Lung (tissue), 12 donors: ENCODE measurements around the gene GPR162. TPM values are rescaled to one million over a fixed set of nuclear protein-coding genes. Genes with fewer than 3 reads are reported as not detected.

Experiments
- ATAC-seq: fragments of 200-7000 bp; cut with Tn5 transposase; one replicate; pipeline ENCODE4 v1.9.1; 2020; ENCODE audit warnings: moderate number of reproducible peaks; ENCODE audit not compliant: insufficient read depth, low FRiP score
- DNase-seq, 3 donors: peaks; one replicate each; pipeline ENCODE4 v3.0.0-alpha.2; 2013 to 2017
- H3K27ac ChIP-seq, 2 donors: one replicate each; pipeline ENCODE4 v1.5.1; 2013; ENCODE audit warnings: mild to moderate bottlenecking in 2 of 2, moderate library complexity in 2 of 2, control low read depth in 1 of 2, inconsistent platforms in 1 of 2, low read depth in 1 of 2, low read length in 1 of 2
- H3K27me3 ChIP-seq, 3 donors: one replicate each; pipeline ENCODE4 v1.5.1; 2013; ENCODE audit warnings: low read length in 2 of 3; ENCODE audit not compliant: control insufficient read depth in 3 of 3, insufficient read depth in 3 of 3
- H3K36me3 ChIP-seq, 4 donors: one replicate each; pipeline ENCODE4 v1.5.1; 2013; ENCODE audit warnings: low read length in 4 of 4, mild to moderate bottlenecking in 1 of 4, moderate library complexity in 1 of 4; ENCODE audit not compliant: control insufficient read depth in 4 of 4, insufficient read depth in 4 of 4
- H3K4me1 ChIP-seq, 5 donors: one replicate each; pipeline ENCODE4 v1.5.1; 2013; ENCODE audit warnings: low read length in 5 of 5, mild to moderate bottlenecking in 2 of 5, moderate library complexity in 1 of 5; ENCODE audit not compliant: control insufficient read depth in 5 of 5, insufficient read depth in 5 of 5
- H3K4me3 ChIP-seq: one replicate; pipeline ENCODE4 v1.5.1; 2013; ENCODE audit warnings: mild to moderate bottlenecking, control low read depth, moderate library complexity
- H3K9ac ChIP-seq, 2 donors: one replicate each; pipeline ENCODE4 v1.5.1; 2013; ENCODE audit warnings: low read length in 2 of 2, control low read depth in 1 of 2; ENCODE audit not compliant: insufficient read depth in 1 of 2
- H3K9me3 ChIP-seq, 4 donors: one replicate each; pipeline ENCODE4 v1.5.1; 2013; ENCODE audit warnings: low read length in 3 of 4, mild to moderate bottlenecking in 1 of 4, moderate library complexity in 1 of 4; ENCODE audit not compliant: control insufficient read depth in 4 of 4, insufficient read depth in 3 of 4
- WGBS, 2 donors: extraction: QIAGEN DNeasy Blood & Tissue Kit; methylation state at CpG; one replicate each; pipeline ENCODE4 v1.1.7; 2013; 5-methylcytosine and 5-hydroxymethylcytosine counted together
- polyA plus RNA-seq, 2 donors: library from polyadenylated mRNA; stranded (reverse); fragments of 200-250 nt; gene quantifications; one replicate each; pipeline ENCODE4 v1.2.1, GENCODE V29; 2013
- total RNA-seq, 2 donors: library from RNA; depleted of rRNA in 1 of 2; stranded (reverse); fragments of >200 nt in 1 of 2; gene quantifications; one replicate each; pipeline ENCODE4 v1.2.1, GENCODE V29; 2014 to 2021
- TF ChIP-seq, protein P1 (sequence below): IDR thresholded peaks from 2 replicates; pipeline ENCODE4 v1.5.1; 2012; ENCODE audit warnings: mild to moderate bottlenecking; ENCODE audit errors: control extremely low read depth, extremely low read depth
- donor health status: control.
- donor health status: control.
- donor health status: Bipolar disorder and iron deficiency.
- donor health status: healthy.
- donor health status: DM: yes; HTN: yes; CAD: no.

Gene GPR162
- total and polyA plus RNA-seq, 4 donors: 22.8 to 36.0 (median 24.0) TPM

DNA sequence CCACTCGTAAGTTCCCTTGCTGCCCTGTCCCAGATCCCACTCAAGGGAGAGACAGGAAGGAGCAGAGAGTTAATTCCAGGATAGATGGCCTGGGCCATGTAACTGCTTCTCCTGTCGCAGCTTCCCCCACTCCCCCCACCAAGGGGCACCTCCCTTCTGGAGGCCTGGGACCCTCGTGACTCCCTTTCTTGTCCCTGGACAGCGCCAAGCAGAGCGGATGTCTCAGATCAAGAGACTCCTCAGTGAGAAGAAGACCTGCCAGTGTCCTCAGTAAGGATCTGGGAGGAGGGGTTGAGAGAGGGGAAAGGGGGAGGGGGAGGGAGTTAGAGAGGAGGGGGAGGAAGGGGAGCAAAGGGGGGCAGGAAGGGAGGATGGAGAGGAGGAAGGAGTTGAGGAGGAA is 3.0 kb upstream of the GPR162 start:
- Histone ChIP-seq H3K9me3 (peaks cover 0 to 4% (median 0%) of the 10 kb centered on the region in 4 donors), H3K27me3 (peaks cover 0 to 7% (median 3%) of the 10 kb centered on the region in 3 donors), H3K9ac (no peak overlapping the region), H3K4me3 (no peak overlapping the region), H3K36me3 (peaks cover 0 to 37% (median 12%) of the 10 kb centered on the region in 4 donors), H3K4me1 (peaks cover 0 to 17% (median 9%) of the 10 kb centered on the region in 5 donors), H3K27ac (no peak overlapping the region)
- DNase-seq (peak in 1 of 3 donors; percentile 28), ATAC-seq (no peak)
- TF ChIP-seq, protein P1, sequence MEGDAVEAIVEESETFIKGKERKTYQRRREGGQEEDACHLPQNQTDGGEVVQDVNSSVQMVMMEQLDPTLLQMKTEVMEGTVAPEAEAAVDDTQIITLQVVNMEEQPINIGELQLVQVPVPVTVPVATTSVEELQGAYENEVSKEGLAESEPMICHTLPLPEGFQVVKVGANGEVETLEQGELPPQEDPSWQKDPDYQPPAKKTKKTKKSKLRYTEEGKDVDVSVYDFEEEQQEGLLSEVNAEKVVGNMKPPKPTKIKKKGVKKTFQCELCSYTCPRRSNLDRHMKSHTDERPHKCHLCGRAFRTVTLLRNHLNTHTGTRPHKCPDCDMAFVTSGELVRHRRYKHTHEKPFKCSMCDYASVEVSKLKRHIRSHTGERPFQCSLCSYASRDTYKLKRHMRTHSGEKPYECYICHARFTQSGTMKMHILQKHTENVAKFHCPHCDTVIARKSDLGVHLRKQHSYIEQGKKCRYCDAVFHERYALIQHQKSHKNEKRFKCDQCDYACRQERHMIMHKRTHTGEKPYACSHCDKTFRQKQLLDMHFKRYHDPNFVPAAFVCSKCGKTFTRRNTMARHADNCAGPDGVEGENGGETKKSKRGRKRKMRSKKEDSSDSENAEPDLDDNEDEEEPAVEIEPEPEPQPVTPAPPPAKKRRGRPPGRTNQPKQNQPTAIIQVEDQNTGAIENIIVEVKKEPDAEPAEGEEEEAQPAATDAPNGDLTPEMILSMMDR: no peak
- WGBS, 2 donors: 89 to 90% methylated on average over 5 of the region's 5 CpGs

DNA sequence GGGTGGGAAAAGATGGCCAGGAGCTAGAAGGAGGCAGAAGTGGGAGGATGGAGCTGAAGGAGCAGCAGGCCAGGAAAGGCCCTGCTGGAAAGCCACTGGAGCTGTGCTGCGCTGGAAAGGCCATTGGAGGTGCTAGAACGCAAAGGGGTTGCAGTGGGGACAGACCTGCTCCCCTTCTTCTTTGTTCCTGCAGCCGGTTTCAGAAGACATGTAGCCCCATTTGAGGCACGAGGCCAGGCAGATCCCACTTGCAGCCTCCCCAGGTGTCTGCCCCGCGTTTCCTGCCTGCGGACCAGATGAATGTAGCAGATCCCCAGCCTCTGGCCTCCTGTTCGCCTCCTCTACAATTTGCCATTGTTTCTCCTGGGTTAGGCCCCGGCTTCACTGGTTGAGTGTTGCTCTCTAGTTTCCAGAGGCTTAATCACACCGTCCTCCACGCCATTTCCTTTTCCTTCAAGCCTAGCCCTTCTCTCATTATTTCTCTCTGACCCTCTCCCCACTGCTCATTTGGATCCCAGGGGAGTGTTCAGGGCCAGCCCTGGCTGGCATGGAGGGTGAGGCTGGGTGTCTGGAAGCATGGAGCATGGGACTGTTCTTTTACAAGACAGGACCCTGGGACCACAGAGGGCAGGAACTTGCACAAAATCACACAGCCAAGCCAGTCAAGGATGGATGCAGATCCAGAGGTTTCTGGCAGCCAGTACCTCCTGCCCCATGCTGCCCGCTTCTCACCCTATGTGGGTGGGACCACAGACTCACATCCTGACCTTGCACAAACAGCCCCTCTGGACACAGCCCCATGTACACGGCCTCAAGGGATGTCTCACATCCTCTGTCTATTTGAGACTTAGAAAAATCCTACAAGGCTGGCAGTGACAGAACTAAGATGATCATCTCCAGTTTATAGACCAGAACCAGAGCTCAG is 2.3 kb upstream of the GPR162 start:
- WGBS, 2 donors: 87 to 89% methylated on average over 13 of the region's 13 CpGs
- ATAC-seq (no peak), DNase-seq (no peak)
- Histone ChIP-seq H3K27me3 (peaks cover 0 to 7% (median 3%) of the 10 kb centered on the region in 3 donors), H3K27ac (no peak overlapping the region), H3K36me3 (peaks cover 0 to 32% (median 9%) of the 10 kb centered on the region in 4 donors), H3K4me3 (no peak overlapping the region), H3K9ac (no peak overlapping the region), H3K9me3 (peaks cover 0 to 4% (median 0%) of the 10 kb centered on the region in 4 donors), H3K4me1 (peaks cover 0 to 17% (median 9%) of the 10 kb centered on the region in 5 donors)
- TF ChIP-seq, protein P1: no peak

DNA sequence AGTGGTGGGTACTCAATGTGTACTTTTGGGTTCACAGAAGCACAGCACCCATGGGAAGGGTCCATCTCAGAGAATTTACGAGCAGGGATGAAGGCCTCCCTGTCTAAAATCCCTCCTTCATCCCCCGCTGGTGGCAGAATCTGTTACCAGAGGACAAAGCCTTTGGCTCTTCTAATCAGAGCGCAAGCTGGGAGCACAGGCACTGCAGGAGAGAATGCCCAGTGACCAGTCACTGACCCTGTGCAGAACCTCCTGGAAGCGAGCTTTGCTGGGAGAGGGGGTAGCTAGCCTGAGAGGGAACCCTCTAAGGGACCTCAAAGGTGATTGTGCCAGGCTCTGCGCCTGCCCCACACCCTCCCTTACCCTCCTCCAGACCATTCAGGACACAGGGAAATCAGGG is 1.5 kb upstream of the GPR162 start:
- TF ChIP-seq, protein P1: no peak
- ATAC-seq (no peak), DNase-seq (no peak)
- 86 to 100% methylated on average over 5 of the region's 5 CpGs for WGBS, 2 donors
- no peak overlapping the region for H3K27ac ChIP-seq
- H3K27me3 ChIP-seq: peaks cover 0 to 12% (median 3%) of the 10 kb centered on the region in 3 donors
- peaks cover 0 to 4% (median 0%) of the 10 kb centered on the region in 4 donors for H3K9me3 ChIP-seq
- no peak overlapping the region for H3K4me3 ChIP-seq
- H3K9ac ChIP-seq: no peak overlapping the region
- H3K4me1 ChIP-seq: peaks cover 0 to 17% (median 9%) of the 10 kb centered on the region in 5 donors
- peaks cover 0 to 27% (median 8%) of the 10 kb centered on the region in 4 donors for H3K36me3 ChIP-seq
